Effector CD4-positive, alpha-beta T cell (primary cell): ENCODE measurements around the gene SYT17. TPM values are rescaled to one million over a fixed set of nuclear protein-coding genes. Genes with fewer than 3 reads are reported as not detected.

Experiments
- DNase-seq: peaks from one replicate; pipeline ENCODE4 v3.0.0-alpha.2; 2020
- total RNA-seq: gene quantifications from one replicate; lab custom pipeline; 2026; lab: John Stamatoyannopoulos, UW

Gene SYT17, protein sequence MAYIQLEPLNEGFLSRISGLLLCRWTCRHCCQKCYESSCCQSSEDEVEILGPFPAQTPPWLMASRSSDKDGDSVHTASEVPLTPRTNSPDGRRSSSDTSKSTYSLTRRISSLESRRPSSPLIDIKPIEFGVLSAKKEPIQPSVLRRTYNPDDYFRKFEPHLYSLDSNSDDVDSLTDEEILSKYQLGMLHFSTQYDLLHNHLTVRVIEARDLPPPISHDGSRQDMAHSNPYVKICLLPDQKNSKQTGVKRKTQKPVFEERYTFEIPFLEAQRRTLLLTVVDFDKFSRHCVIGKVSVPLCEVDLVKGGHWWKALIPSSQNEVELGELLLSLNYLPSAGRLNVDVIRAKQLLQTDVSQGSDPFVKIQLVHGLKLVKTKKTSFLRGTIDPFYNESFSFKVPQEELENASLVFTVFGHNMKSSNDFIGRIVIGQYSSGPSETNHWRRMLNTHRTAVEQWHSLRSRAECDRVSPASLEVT
- not detected for total RNA-seq

DNA sequence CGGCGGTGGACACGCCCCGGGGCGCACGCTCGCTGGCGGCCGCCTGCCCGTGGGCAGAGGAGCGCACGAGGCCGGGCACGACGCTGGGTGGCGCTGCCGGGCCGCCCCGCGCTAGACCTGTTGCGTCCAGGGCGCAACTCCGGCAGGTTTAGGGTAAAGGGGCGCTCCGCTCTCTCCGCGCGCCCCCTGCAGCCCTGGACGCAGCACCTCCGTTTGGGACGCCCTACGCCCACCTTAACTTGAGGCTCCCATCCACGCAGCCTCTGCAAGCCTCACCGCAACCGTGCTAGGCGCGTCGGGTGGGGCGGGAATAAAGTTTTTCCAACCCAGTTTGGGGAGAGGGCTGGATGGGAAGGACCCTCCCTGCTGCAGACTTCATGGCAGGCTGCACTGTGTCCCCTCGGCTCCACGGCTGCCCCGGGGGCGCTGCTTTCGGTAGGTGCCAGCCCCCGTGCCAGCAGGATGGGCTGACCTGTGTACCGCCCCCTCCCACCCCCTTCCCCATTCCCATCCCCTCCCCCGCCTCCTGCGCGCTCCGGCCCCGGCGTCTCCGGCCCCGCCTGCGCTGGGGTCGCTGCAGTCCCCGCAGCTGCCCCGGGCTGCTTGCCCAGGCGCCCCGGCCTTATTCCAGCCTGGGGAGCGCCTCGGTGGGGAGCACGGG is at the start of gene SYT17:
SYT17 (plus strand) TSS at position 531 of the 661 bp plus-strand sequence. CDS start 407 bp downstream, outside the sequence.
- no peak for DNase-seq

GRCh38 chr16:19118938-19119431 is 49.1 kb upstream of the SYT17 start:
- DNase-seq: no peak

- no peak for DNase-seq
Observed at GRCh38 chr16:19119564-19119963, 48.5 kb upstream of the SYT17 start.

DNA sequence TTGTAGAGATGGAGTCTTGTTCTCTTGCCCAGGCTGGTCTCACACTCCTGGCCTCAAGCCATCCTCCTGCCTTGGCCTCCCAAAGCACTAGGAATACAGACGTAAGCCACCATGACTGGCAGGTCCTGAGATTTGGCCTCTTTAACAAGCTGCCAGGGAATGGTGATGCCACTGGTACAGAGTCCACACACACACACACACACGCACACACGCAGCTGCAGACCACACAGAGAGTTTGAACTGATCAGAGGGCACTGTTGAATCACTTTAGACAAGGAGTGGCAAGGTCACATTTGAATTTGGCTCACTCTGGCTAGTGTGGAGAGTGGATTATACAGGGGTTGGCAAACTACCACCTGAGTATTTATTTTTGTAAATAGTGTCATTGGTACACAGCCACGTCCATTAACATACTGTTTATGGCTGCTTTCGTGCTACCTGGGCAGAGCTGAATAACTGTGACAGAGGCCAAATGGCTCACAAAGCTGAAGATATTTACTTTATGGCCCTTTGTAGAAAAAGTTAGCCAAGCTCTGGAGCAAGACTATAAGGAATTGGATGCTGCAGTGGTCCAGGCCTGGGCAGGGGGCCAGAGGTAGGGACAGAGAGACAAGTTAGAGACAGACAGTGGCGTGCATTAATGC is 44.4 kb upstream of the SYT17 start:
- no peak for DNase-seq

- no peak for DNase-seq
Observed at GRCh38 chr16:19126300-19126699, 41.7 kb upstream of the SYT17 start.

GRCh38 chr16:19127205-19127604 is 40.8 kb upstream of the SYT17 start:
- DNase-seq: no peak

GRCh38 chr16:19127674-19128131 is 40.3 kb upstream of the SYT17 start:
- DNase-seq: no peak

DNA sequence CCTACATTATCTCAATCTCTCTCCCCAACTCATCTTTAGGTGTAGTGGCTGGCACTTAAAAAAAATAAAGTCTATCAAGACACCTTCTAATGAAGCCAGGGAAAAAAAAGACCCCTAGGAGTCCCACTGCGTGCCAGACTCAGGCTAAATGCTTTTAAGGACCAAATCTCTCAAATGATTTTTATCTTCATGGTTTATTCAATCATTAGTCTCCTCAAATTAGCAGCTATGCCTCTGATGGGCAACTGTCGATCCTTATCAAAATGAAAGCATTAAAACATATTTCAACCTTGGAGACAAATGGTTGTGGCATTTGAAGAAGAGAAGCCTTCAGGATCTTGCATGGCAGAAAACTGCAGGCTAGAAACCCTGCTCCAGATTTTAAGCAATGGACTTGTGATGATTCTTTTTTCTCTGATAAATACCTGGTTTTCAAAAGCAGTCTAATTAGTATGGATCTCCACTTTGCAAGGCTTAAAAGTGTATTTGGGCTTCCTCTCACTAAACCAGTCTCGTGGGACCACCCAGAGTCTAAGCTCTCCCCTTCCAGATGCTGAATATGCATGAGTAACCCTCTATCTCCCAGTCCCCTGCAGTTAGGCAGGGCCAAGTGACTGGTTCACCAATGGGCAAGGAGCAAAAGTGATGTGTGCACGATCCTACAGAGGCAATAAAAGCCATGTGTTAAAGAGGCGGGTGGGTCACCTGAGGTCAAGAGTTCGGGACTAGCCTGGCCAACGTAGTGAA is 39.4 kb upstream of the SYT17 start:
- DNase-seq: no peak

DNA sequence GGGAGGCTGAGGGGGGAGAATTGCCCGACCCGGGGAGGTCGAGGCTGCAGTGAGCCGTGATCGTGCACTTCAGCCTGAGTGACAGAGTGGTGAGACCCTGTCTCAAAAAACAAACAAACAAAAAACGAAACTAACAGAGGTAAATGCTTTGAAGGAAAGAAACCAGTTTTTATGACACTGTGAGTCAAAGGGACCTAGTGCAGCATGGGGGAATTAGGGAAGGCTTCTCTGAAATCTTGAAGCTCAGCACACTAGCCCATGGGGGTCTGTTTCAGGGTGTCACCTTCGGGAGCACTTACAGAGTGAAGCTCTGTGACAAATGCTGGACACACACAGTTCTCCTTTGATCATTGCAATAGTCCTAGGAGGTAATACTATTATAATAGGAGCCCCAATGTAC is 37.7 kb upstream of the SYT17 start:
- DNase-seq: no peak

GRCh38 chr16:19130852-19131824 is 36.9 kb upstream of the SYT17 start:
- DNase-seq: no peak

GRCh38 chr16:19131825-19132218 is 36.2 kb upstream of the SYT17 start:
- DNase-seq: no peak

GRCh38 chr16:19132255-19132654 is 35.8 kb upstream of the SYT17 start:
- no peak for DNase-seq

DNA sequence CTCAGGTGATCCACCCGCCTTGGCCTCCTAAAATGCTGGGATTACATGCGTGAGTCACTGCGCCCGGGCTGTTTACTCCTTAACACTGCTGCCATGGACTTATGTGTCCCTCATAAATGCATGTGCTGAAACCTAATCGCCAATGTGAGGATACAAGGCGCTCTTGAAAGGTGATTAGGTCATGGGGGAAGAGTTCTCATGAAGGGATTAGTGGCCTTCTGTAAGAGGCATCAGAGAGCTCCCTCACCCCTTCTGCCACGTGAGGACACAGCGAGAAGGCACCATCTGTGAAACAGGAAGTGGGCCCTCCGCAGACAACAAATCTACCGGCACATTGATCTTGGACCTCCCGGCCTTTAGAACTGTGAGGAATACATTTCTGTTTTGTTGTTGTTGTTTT is 35.1 kb upstream of the SYT17 start:
- no peak for DNase-seq

- no peak for DNase-seq
Observed at GRCh38 chr16:19133600-19133999, 34.4 kb upstream of the SYT17 start.

GRCh38 chr16:19135201-19135842 is 32.7 kb upstream of the SYT17 start:
- DNase-seq: no peak

- no peak for DNase-seq
Observed at GRCh38 chr16:19135896-19136438, 32.1 kb upstream of the SYT17 start.

GRCh38 chr16:19136549-19137196 is 31.4 kb upstream of the SYT17 start:
- DNase-seq: no peak

DNA sequence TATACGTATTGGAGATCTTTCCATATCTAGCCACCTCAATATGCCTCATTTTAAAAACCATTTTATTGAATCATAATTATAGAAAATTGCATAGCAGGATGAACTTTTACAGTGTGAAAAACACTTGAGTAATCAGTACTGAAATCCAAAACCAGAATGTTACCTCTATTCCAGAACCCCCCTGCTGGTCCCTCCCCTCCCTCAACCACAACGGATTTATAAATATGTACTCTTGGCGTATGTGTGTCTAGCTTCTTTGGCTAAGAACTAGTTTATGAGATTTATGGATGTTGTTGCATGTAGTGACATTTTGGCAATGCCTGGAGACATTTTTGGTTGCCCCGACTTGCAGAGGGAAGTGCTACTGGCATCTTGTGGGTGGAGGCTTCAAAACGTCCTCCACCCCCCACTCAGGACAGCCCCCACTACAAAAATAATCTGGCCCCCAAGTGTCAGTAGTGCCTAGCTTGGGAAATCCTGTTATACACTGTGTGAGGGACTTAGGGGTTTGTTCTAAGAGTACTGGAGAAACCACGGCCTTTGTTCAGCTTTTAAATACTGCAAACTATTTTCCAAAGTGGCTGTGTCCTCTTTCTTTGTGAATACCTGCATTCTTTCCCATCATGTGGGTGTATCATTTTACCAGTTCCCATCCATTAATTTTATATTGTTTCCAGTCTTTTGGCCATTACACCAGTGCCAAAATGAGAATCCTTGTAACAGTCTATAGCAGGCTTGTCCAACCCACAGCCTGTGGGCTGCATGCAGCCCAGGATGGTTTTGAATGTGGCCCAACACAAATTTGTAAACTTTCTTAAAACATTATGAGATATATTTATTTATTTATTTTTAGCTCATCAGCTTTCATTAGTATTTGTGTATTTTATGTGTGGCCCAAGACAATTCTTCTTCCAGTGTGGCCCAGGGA is 30.6 kb upstream of the SYT17 start:
- no peak for DNase-seq

DNA sequence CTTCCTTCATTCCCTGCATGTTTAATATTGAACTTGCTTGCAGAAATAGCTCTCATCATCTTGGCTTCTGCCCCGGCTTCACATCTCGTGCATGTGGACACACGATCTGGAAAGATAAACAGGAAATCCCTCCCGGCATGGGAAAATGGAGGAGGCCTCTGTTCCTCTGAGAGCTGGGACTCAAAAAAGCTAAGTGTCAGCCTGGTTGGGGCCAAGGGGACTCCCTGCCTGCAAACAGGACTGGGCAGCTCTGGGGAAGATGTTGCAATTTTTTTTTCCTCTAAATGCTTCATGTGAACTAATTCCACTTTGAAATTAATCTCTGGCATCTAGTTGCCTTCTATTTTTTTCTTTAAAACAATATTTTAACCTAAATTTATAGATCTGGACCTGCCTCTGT is 29.4 kb upstream of the SYT17 start:
- no peak for DNase-seq
